Calu3 (cell line): ENCODE results near the gene RHEBL1. TPM values are rescaled to one million over a fixed set of nuclear protein-coding genes. Genes with fewer than 3 reads are reported as not detected.

Experiments used
- BruUV-seq: library from RNA; stranded (reverse); fragments of 400-500 nt; replicated peaks from 2 replicates; lab custom pipeline; 2021; lab: Mats Ljungman, UMichigan
- CTCF ChIA-PET: fragments of 300-600 bp; sonication (Branson Sonifier 250); formaldehyde crosslinking; loops from one replicate; lab custom pipeline; 2022; ENCODE audit warnings: antibody characterized with exemption; lab: Charles Lee
- DNase-seq: peaks from one replicate; pipeline ENCODE4 v3.0.0; 2022
- H3K27ac Mint-ChIP-seq: one replicate; pipeline ENCODE4 v1.8.0; 2022; ENCODE audit warnings: mixed read lengths; ENCODE audit not compliant: unreplicated experiment
- H3K27me3 Mint-ChIP-seq: one replicate; pipeline ENCODE4 v1.8.0; 2022; ENCODE audit warnings: mixed read lengths; ENCODE audit not compliant: unreplicated experiment
- H3K36me3 Mint-ChIP-seq: one replicate; pipeline ENCODE4 v1.8.0; 2022; ENCODE audit warnings: mild to moderate bottlenecking, moderate library complexity, mixed read lengths; ENCODE audit not compliant: insufficient read depth, unreplicated experiment
- H3K4me1 Mint-ChIP-seq: one replicate; pipeline ENCODE4 v1.8.0; 2022; ENCODE audit warnings: mild to moderate bottlenecking, low read depth, mixed read lengths; ENCODE audit not compliant: unreplicated experiment
- H3K4me3 Mint-ChIP-seq: one replicate; pipeline ENCODE4 v1.8.0; 2022; ENCODE audit warnings: mild to moderate bottlenecking, low read depth, moderate library complexity, mixed read lengths; ENCODE audit not compliant: unreplicated experiment
- H3K9me3 Mint-ChIP-seq: one replicate; pipeline ENCODE4 v1.8.0; 2022; ENCODE audit warnings: low read depth, mixed read lengths; ENCODE audit not compliant: unreplicated experiment
- intact Hi-C: fragments of 100-400 bp; cut with micrococcal nuclease; formaldehyde crosslinking; loops from one replicate; pipeline ENCODE4 v1.10.0; 2022; ENCODE audit not compliant: unreplicated experiment
- total RNA-seq: library from RNA; stranded (reverse); gene quantifications from 2 replicates; pipeline ENCODE4 v1.2.3, GENCODE V29; 2022
- TF ChIP-seq, protein P1 (sequence below): fragments of 200-600 bp; IDR thresholded peaks from one replicate; pipeline ENCODE4 v1.8.0; 2022; ENCODE audit warnings: antibody characterized with exemption; ENCODE audit not compliant: unreplicated experiment

Gene RHEBL1
- total RNA-seq, 1 experiment from 2014 or later = 2.0 TPM

DNA sequence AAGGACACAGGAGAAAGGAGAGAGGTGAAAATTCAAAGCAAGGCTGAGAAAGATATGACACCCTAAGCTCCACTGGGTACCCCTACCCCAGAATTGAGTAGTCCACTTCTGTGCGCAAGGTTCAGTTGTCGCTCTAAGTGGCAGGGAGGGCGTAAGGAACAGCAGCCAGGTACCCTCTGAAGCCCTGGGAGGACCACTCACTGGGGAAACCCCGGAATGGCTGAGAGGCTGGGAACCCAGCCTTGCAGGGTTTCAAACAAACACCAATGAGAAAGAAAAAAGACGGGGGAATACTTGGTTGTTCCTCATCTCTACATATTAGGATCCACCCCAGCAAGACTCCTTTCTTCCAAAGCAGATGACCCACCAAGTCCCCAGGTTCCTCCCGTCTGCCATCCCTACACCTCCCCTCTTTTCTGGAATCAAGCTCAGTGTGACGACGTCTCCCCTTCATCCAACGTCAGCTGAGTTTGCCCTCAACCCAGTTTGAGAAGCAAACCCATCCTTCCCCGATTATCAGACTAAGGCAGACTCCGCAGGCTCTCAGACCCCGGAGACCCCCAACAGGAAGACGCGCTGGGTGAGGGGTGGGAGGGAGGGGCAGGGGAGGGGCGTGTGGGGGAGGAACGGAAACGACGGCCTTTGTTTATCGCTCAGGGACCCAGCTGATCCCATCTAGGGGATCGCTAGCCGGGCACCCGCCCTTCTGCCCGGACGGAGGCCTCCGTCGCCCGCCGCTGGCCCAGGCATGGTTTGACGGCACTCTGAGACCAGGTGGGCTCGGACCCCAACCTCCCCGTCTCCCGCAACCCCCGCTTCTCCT is 40.1 kb upstream of the RHEBL1 start:
- intact Hi-C loops = no loop called here
- TF ChIP-seq, protein P1, sequence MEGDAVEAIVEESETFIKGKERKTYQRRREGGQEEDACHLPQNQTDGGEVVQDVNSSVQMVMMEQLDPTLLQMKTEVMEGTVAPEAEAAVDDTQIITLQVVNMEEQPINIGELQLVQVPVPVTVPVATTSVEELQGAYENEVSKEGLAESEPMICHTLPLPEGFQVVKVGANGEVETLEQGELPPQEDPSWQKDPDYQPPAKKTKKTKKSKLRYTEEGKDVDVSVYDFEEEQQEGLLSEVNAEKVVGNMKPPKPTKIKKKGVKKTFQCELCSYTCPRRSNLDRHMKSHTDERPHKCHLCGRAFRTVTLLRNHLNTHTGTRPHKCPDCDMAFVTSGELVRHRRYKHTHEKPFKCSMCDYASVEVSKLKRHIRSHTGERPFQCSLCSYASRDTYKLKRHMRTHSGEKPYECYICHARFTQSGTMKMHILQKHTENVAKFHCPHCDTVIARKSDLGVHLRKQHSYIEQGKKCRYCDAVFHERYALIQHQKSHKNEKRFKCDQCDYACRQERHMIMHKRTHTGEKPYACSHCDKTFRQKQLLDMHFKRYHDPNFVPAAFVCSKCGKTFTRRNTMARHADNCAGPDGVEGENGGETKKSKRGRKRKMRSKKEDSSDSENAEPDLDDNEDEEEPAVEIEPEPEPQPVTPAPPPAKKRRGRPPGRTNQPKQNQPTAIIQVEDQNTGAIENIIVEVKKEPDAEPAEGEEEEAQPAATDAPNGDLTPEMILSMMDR = no peak
- H3K27ac Mint-ChIP-seq = peak overlapping the region; percentile 78
- peaks cover 27% of the 10 kb centered on the region for H3K36me3 Mint-ChIP-seq
- no peaks in the 10 kb centered on the region for H3K27me3 Mint-ChIP-seq
- TSS peak; percentile 32 for BruUV-seq
- H3K9me3 Mint-ChIP-seq = no peaks in the 10 kb centered on the region
- peaks cover 13% of the 10 kb centered on the region for H3K4me1 Mint-ChIP-seq
- DNase-seq = no peak
- CTCF ChIA-PET = interaction anchor here (0.6 to 2.0 kb wide), 8 partner anchors 10 to 244 kb away, joined by 3 to 10 read pairs (median 4); partner anchors contain the start of gene RND1
- H3K4me3 Mint-ChIP-seq = peak overlapping the region; percentile 94

DNA sequence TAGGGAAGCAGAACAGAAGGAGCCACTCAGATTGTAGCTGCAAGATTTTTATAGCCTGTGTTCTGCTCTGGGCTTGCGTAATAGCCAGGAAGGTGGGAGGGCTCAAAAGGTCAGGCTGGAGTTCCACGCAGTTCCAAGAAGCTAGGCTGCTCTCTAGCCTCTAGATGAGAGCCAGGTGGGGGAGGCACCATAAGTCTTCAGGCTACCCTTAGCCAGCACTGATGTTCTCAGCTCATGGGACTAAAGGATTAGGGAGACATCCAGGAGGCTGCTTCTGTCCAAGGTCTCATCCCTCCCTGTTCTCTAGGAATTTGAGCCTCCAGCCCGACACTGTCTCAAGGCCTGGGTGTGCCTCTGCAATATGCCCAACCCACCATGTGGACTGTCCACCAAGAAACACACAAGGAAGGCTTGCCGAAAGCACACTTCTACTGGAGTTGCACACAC is 39.2 kb upstream of the RHEBL1 start:
- intact Hi-C loops = no loop called here
- BruUV-seq = no TSS peak
- Mint-ChIP-seq H3K27me3 (no peaks in the 10 kb centered on the region), H3K36me3 (peaks cover 27% of the 10 kb centered on the region), H3K27ac (no peak overlapping the region), H3K9me3 (no peaks in the 10 kb centered on the region), H3K4me3 (peak overlapping the region; percentile 94), H3K4me1 (peaks cover 13% of the 10 kb centered on the region)
- CTCF ChIA-PET = interaction anchor here (0.8 to 2.0 kb wide), 3 partner anchors 21 to 243 kb away, joined by 3 to 6 read pairs (median 3); partner anchors contain the start of genes RND1 and TUBA1B
- no peak for DNase-seq
- TF ChIP-seq, protein P1 = no peak

DNA sequence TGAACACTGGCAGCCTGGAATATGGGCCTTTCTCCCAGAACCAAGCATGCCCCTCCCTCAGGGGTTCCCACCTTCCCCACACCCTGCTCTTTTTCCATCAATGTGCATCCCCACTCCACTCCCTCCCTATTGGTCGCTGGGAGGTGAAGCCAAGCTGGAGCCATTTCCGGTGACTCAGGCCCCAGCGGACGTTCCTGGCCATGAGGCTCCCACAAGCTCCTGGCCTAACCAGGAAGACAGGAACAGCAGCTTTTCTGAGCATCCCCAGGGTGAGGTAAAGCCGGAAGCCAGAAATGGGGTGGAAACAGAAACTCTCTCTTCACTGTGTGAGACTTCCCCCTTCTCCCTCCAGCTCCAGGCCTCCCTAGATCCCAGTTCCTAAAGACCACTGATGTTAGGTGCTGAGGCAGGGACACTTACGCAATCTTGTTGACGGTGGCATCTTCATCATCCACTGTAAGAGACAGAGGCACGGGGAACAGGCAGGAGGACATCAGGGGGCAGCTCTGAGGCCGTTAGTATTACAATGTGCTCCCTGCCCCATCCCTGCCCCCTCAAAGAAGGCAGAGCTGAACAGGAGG is 35.8 kb upstream of the RHEBL1 start:
- Mint-ChIP-seq H3K4me1 (peaks cover 13% of the 10 kb centered on the region), H3K4me3 (no peak overlapping the region), H3K27me3 (no peaks in the 10 kb centered on the region), H3K36me3 (peaks cover 21% of the 10 kb centered on the region), H3K9me3 (no peaks in the 10 kb centered on the region), H3K27ac (no peak overlapping the region)
- CTCF ChIA-PET = interaction anchor here (0.7 to 2.3 kb wide), 3 partner anchors 12 to 17 kb away, joined by 3 to 8 read pairs (median 4); partner anchors contain the start of gene DHH
- DNase-seq = peak; percentile 49
- TF ChIP-seq, protein P1 = no peak
- intact Hi-C loops = no loop called here
- no TSS peak for BruUV-seq

GRCh38 chr12:49104822-49105221 is 35.0 kb upstream of the RHEBL1 start:
- intact Hi-C loops = no loop called here
- peaks cover 13% of the 10 kb centered on the region for H3K4me1 Mint-ChIP-seq
- no peaks in the 10 kb centered on the region for H3K27me3 Mint-ChIP-seq
- no TSS peak for BruUV-seq
- H3K9me3 Mint-ChIP-seq = no peaks in the 10 kb centered on the region
- CTCF ChIA-PET = interaction anchor here (0.7 to 2.3 kb wide), 4 partner anchors 9 to 83 kb away, joined by 3 to 8 read pairs (median 4); partner anchors contain the start of gene DHH
- H3K4me3 Mint-ChIP-seq = no peak overlapping the region
- peaks cover 14% of the 10 kb centered on the region for H3K36me3 Mint-ChIP-seq
- no peak overlapping the region for H3K27ac Mint-ChIP-seq
- TF ChIP-seq, protein P1 = no peak
- DNase-seq = no peak
